ENCODE results near the gene ITPR2.

Gene ITPR2

DNA sequence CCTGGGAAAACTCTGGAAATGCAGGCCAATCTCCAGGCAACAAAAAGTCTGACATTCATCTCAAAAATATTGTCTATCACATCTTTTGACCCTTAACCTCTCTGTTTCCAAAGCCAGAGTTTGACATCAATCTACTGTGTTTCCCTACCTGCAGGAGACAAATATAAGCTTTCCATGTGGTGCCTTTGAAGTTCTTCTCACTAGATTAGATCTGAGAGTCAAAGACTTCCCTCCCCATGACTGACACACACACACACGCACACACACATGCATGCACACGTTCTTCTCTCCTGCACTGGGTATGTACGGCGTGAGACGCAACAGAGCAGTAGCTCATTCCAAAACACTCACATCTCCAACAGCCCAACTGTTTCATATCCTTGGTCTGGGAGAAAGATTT, 8.1 kb upstream of the ITPR2 start:
- Histone ChIP-seq H3K36me3 (ENCODE audit: insufficient read depth, low read length) (no peaks in the 10 kb centered on the region), H3K79me2 (ENCODE audit: insufficient read depth, low read length) (no peaks in the 10 kb centered on the region), H3K4me2 (ENCODE audit: low read depth, low read length, poor library complexity, severe bottlenecking) (no peak overlapping the region), H2AFZ (ENCODE audit: low read length) (no peak overlapping the region), H3K4me1 (ENCODE audit: insufficient read depth, low read length, poor library complexity, severe bottlenecking) (peaks cover 12% of the 10 kb centered on the region), H3K4me3 (ENCODE audit: low read length, poor library complexity, severe bottlenecking) (no peak overlapping the region), H3K27me3 (ENCODE audit: insufficient read depth, low read length, poor library complexity, severe bottlenecking) (no peaks in the 10 kb centered on the region), H3K9me3 (ENCODE audit: insufficient read depth, low read depth, low read length) (no peaks in the 10 kb centered on the region), H3K9ac (ENCODE audit: low read depth, low read length, poor library complexity, severe bottlenecking) (no peak overlapping the region), H3K9me2 (replicated peaks; ENCODE audit: low read depth, low read length) (no peaks in the 10 kb centered on the region), H3F3A (ENCODE audit: low read depth) (no peaks in the 10 kb centered on the region), H4K20me1 (ENCODE audit: insufficient read depth, low read length, poor library complexity, severe bottlenecking) (no peaks in the 10 kb centered on the region)
- no peak for TF ChIP-seq CTCF (conservative IDR thresholded peaks at IDR 0.05; ENCODE audit: low read length)

GRCh38 chr12:26839512-26839911, 6.5 kb upstream of the ITPR2 start:
- Histone ChIP-seq H2AFZ (ENCODE audit: low read length) (no peak overlapping the region), H3K9me3 (ENCODE audit: insufficient read depth, low read depth, low read length) (no peaks in the 10 kb centered on the region), H3K4me1 (ENCODE audit: insufficient read depth, low read length, poor library complexity, severe bottlenecking) (peaks cover 12% of the 10 kb centered on the region), H3K4me2 (ENCODE audit: low read depth, low read length, poor library complexity, severe bottlenecking) (no peak overlapping the region), H3K9ac (ENCODE audit: low read depth, low read length, poor library complexity, severe bottlenecking) (no peak overlapping the region), H3K9me2 (replicated peaks; ENCODE audit: low read depth, low read length) (no peaks in the 10 kb centered on the region), H4K20me1 (ENCODE audit: insufficient read depth, low read length, poor library complexity, severe bottlenecking) (no peaks in the 10 kb centered on the region), H3F3A (ENCODE audit: low read depth) (no peaks in the 10 kb centered on the region), H3K79me2 (ENCODE audit: insufficient read depth, low read length) (no peaks in the 10 kb centered on the region), H3K36me3 (ENCODE audit: insufficient read depth, low read length) (no peaks in the 10 kb centered on the region), H3K27me3 (ENCODE audit: insufficient read depth, low read length, poor library complexity, severe bottlenecking) (no peaks in the 10 kb centered on the region), H3K4me3 (ENCODE audit: low read length, poor library complexity, severe bottlenecking) (no peak overlapping the region)
- no peak for TF ChIP-seq EZH2phosphoT487 (IDR thresholded peaks at IDR 0.05; ENCODE audit: borderline replicate concordance)
- no peak for TF ChIP-seq CTCF (conservative IDR thresholded peaks at IDR 0.05; ENCODE audit: low read length)

GRCh38 chr12:26838888-26839416, 6.0 kb upstream of the ITPR2 start:
- peaks cover 14% of the 10 kb centered on the region for H3K4me1 ChIP-seq (ENCODE audit: insufficient read depth, low read length, poor library complexity, severe bottlenecking)
- no peak overlapping the region for H3K4me2 ChIP-seq (ENCODE audit: low read depth, low read length, poor library complexity, severe bottlenecking)
- H3K4me3 ChIP-seq (ENCODE audit: low read length, poor library complexity, severe bottlenecking) = no peak overlapping the region
- no peak overlapping the region for H2AFZ ChIP-seq (ENCODE audit: low read length)
- H4K20me1 ChIP-seq (ENCODE audit: insufficient read depth, low read length, poor library complexity, severe bottlenecking) = no peaks in the 10 kb centered on the region
- H3K9me3 ChIP-seq (ENCODE audit: insufficient read depth, low read depth, low read length) = no peaks in the 10 kb centered on the region
- H3K9ac ChIP-seq (ENCODE audit: low read depth, low read length, poor library complexity, severe bottlenecking) = no peak overlapping the region
- no peaks in the 10 kb centered on the region for H3K79me2 ChIP-seq (ENCODE audit: insufficient read depth, low read length)
- no peaks in the 10 kb centered on the region for H3K27me3 ChIP-seq (ENCODE audit: insufficient read depth, low read length, poor library complexity, severe bottlenecking)
- H3K36me3 ChIP-seq (ENCODE audit: insufficient read depth, low read length) = no peaks in the 10 kb centered on the region
- H3K9me2 ChIP-seq (replicated peaks; ENCODE audit: low read depth, low read length) = no peaks in the 10 kb centered on the region
- H3F3A ChIP-seq (ENCODE audit: low read depth) = no peaks in the 10 kb centered on the region
- TF ChIP-seq EZH2phosphoT487 (IDR thresholded peaks at IDR 0.05; ENCODE audit: borderline replicate concordance) (no peak), CTCF (conservative IDR thresholded peaks at IDR 0.05; ENCODE audit: low read length) (no peak)

Data from Loucy (cell line).